HepG2 (cell line): Measurements from ENCODE around the gene ARAP3.

ENCODE experiments used
- ATF3 ChIP-seq: sonication (generic); formaldehyde crosslinking; IDR thresholded peaks from 2 replicates; pipeline ENCODE4 v1.4.0; 2020; ENCODE audit warnings: missing genetic modification reagents
- ETV6 ChIP-seq: sonication (generic); formaldehyde crosslinking; conservative IDR thresholded peaks from 2 replicates; pipeline ENCODE4 v1.4.0; 2020; ENCODE audit warnings: missing genetic modification reagents
- JUN ChIP-seq: sonication (generic); formaldehyde crosslinking; IDR thresholded peaks from 2 replicates; pipeline ENCODE4 v1.4.0; 2020; ENCODE audit warnings: mild to moderate bottlenecking, missing genetic modification reagents
- ZBTB25 ChIP-seq: IDR thresholded peaks from 2 replicates; pipeline ENCODE4 v1.6.1; 2018; ENCODE audit warnings: missing genetic modification reagents
- ZFP90 ChIP-seq: sonication (generic); formaldehyde crosslinking; IDR thresholded peaks from 2 replicates; pipeline ENCODE4 v1.8.0; 2022; ENCODE audit warnings: missing genetic modification reagents, mild to moderate bottlenecking, inconsistent platforms, borderline replicate concordance
- ZNF180 ChIP-seq: sonication (generic); formaldehyde crosslinking; IDR thresholded peaks from 2 replicates; pipeline ENCODE4 v1.4.0; 2020; ENCODE audit warnings: low read depth, missing genetic modification reagents, borderline replicate concordance
- TF ChIP-seq, protein P1 (sequence below): sonication (generic); formaldehyde crosslinking; IDR thresholded peaks from 2 replicates; pipeline ENCODE4 v1.8.1; 2022; ENCODE audit warnings: mild to moderate bottlenecking, missing genetic modification reagents
- TF ChIP-seq, protein P2 (sequence below): sonication (generic); formaldehyde crosslinking; IDR thresholded peaks from 2 replicates; pipeline ENCODE4 v1.5.0; 2020; ENCODE audit warnings: mild to moderate bottlenecking, missing genetic modification reagents, moderate library complexity
- TF ChIP-seq, protein P3 (sequence below): sonication (generic); formaldehyde crosslinking; IDR thresholded peaks from 2 replicates; pipeline ENCODE4 v1.5.0; 2020; ENCODE audit warnings: missing genetic modification reagents

DNA sequence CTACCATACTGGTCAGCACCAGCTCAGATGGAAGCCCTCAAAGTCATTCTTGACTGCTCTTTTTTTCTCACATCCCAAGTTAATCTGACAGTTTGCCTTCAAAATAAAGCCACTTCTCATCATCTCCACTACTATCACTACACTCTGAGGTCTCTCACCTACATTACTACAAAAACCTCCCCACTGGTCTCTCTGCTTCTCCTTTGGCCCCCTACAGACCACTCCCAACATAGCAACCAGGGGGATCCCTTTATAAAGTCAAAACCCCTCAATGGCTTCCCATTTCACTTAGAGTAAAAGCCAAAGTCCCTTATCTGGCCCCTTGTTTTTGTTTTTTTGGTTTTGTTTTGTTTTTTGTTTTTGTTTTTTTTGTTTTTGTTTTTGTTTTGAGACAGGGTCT is 4.6 kb downstream of the ARAP3 start:
- TF ChIP-seq, protein P1, sequence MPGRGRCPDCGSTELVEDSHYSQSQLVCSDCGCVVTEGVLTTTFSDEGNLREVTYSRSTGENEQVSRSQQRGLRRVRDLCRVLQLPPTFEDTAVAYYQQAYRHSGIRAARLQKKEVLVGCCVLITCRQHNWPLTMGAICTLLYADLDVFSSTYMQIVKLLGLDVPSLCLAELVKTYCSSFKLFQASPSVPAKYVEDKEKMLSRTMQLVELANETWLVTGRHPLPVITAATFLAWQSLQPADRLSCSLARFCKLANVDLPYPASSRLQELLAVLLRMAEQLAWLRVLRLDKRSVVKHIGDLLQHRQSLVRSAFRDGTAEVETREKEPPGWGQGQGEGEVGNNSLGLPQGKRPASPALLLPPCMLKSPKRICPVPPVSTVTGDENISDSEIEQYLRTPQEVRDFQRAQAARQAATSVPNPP (CRISPR knock-in tag): no peak
- TF ChIP-seq ATF3 (CRISPR knock-in tag) (no peak), ZNF180 (CRISPR knock-in tag) (no peak), ZBTB25 (CRISPR knock-in tag) (no peak), JUN (no peak), ETV6 (CRISPR knock-in tag) (no peak), ZFP90 (CRISPR knock-in tag) (no peak)
- TF ChIP-seq, protein P2, sequence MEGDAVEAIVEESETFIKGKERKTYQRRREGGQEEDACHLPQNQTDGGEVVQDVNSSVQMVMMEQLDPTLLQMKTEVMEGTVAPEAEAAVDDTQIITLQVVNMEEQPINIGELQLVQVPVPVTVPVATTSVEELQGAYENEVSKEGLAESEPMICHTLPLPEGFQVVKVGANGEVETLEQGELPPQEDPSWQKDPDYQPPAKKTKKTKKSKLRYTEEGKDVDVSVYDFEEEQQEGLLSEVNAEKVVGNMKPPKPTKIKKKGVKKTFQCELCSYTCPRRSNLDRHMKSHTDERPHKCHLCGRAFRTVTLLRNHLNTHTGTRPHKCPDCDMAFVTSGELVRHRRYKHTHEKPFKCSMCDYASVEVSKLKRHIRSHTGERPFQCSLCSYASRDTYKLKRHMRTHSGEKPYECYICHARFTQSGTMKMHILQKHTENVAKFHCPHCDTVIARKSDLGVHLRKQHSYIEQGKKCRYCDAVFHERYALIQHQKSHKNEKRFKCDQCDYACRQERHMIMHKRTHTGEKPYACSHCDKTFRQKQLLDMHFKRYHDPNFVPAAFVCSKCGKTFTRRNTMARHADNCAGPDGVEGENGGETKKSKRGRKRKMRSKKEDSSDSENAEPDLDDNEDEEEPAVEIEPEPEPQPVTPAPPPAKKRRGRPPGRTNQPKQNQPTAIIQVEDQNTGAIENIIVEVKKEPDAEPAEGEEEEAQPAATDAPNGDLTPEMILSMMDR (CRISPR knock-in tag): no peak
- TF ChIP-seq, protein P3, sequence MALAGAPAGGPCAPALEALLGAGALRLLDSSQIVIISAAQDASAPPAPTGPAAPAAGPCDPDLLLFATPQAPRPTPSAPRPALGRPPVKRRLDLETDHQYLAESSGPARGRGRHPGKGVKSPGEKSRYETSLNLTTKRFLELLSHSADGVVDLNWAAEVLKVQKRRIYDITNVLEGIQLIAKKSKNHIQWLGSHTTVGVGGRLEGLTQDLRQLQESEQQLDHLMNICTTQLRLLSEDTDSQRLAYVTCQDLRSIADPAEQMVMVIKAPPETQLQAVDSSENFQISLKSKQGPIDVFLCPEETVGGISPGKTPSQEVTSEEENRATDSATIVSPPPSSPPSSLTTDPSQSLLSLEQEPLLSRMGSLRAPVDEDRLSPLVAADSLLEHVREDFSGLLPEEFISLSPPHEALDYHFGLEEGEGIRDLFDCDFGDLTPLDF (CRISPR knock-in tag): no peak
